Aorta (tissue), 5 donors: ENCODE results near the gene EIF3I. TPM values are rescaled to one million over a fixed set of nuclear protein-coding genes. Genes with fewer than 3 reads are reported as not detected.
A peak's percentile ranks its signal among the peaks of the same experiment; 100 is the strongest.

Experiments
- ATAC-seq: fragments of 200-7000 bp; cut with Tn5 transposase; one replicate; pipeline ENCODE4 v1.9.1; 2022; ENCODE audit warnings: moderate library complexity; ENCODE audit not compliant: low FRiP score
- DNase-seq, 2 donors: peaks; one replicate each; pipeline ENCODE4 v3.0.0-alpha.2; 2020
- H3K27ac ChIP-seq, 2 donors: one replicate each; pipeline ENCODE4 v1.5.1; 2013; ENCODE audit warnings: low read length in 2 of 2, mild to moderate bottlenecking in 2 of 2, moderate library complexity in 2 of 2, control low read depth in 1 of 2, inconsistent platforms in 1 of 2, low read depth in 1 of 2
- H3K27me3 ChIP-seq, 2 donors: one replicate each; pipeline ENCODE4 v1.6.1; 2013; ENCODE audit warnings: control low read depth in 1 of 2, low read length in 1 of 2, mild to moderate bottlenecking in 1 of 2, moderate library complexity in 1 of 2; ENCODE audit not compliant: insufficient read depth in 2 of 2, control insufficient read depth in 1 of 2
- H3K36me3 ChIP-seq, 2 donors: one replicate each; pipeline ENCODE4 v1.6.1; 2013; ENCODE audit warnings: control low read depth in 1 of 2, low read length in 1 of 2, mild to moderate bottlenecking in 1 of 2; ENCODE audit not compliant: insufficient read depth in 2 of 2, control insufficient read depth in 1 of 2
- H3K4me1 ChIP-seq, 2 donors: one replicate each; pipeline ENCODE4 v1.6.1; 2013; ENCODE audit warnings: low read length in 2 of 2, control low read depth in 1 of 2, mild to moderate bottlenecking in 1 of 2, moderate library complexity in 1 of 2; ENCODE audit not compliant: insufficient read depth in 2 of 2, control insufficient read depth in 1 of 2
- H3K4me3 ChIP-seq, 2 donors: one replicate each; pipeline ENCODE4 v1.5.1; 2013; ENCODE audit warnings: low read length in 2 of 2, control low read depth in 1 of 2, mild to moderate bottlenecking in 1 of 2
- H3K9me3 ChIP-seq: one replicate; pipeline ENCODE4 v1.6.1; 2013; ENCODE audit warnings: mild to moderate bottlenecking, low read length; ENCODE audit not compliant: control insufficient read depth
- WGBS, 2 donors: extraction: QIAGEN DNeasy Blood & Tissue Kit; methylation state at CpG; one replicate each; pipeline ENCODE4 v1.1.7; 2013; 5-methylcytosine and 5-hydroxymethylcytosine counted together
- intact Hi-C, 2 donors: fragments of 100-400 bp; cut with DNase I; formaldehyde crosslinking; loops; one replicate each; pipeline versions ENCODE4 v1.14.2 to v1.15.0; 2022
- polyA plus RNA-seq, 2 donors: library from polyadenylated mRNA; stranded (reverse); fragments of 200-250 nt; gene quantifications; one replicate each; pipeline ENCODE4 v1.2.3, GENCODE V29; 2013
- total RNA-seq, 2 donors: library from RNA; stranded (reverse); fragmentation: NEBNext Ultra II Directional; extraction: Animal tissue kit (Norgen Biotek cat#: 25700); gene quantifications; one replicate each; pipeline ENCODE4 v1.2.1, GENCODE V29; 2021
- donor health status: healthy with polysubstance abuse.
- donor health status: Bipolar disorder and iron deficiency.
- donor health status: DM: no; HTN: no; CAD: no.
- donor health status: DM: no; HTN: no; CAD: no.
- donor health status: DM: yes; HTN: yes; CAD: no.

EIF3I gene
- total and polyA plus RNA-seq, 4 donors: 102 to 141 (median 118) TPM

DNA sequence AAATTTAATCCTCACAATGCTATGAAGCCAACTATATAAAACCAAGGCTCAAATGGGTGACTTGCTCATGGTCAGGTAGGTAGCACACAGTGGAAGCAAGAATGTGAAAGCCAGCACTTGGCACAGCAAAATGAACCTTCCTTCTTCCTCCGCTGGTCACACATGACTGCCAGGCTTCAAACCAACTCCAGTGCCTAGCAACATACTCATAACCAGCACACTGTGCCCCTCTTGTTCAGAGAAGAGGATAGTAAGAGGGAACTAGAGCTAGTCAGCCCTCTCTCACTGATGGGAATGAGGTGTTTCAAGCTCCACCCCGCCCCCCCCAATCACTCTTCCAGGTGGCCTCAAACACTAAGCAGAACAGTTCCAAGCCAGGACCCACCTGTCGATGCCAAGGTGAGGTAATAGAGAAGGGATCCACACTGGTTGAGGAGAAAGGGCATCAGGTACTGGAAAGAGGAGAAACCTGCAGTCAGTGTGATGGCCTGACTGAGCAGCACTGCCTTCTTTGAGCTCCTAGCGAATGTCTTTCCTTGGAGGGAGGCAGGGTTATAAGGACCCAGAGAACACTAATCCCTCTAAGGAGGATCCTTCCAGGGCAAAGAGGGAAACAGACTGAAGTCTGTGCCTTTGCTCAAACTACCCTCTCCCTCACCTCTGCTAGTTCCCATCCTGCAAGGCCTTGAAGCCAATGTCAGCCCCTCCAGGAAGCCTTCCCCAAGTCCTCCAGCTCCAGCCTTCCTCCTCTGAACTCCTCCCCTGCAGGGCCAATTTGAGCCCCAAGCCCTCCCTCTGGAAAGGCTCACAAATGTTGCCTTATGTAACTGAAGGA lies 1.2 kb upstream of the EIF3I start:
- WGBS, 2 donors: 89 to 90% methylated on average over 4 of the region's 4 CpGs

DNA sequence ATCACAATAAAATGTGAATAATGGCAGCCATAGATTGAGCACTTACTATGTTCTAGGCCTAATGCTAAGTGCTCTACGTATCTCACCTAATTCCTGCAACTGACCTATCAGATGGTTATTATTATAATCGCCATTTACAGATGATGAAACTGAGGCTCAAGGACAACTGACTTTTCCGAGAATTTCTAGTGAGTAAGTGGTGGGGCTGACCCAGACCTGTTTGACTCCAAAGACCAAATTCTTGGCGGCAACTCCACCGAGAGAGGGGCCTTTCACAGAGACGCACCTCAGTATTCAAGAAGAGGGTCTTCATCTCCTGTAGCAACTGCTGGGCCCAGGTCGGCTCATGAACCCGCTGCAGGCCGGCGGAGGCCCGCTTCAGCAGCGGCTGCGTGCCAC lies 627 bp upstream of the EIF3I start:
- no peak for DNase-seq
- H3K4me3 ChIP-seq: peak overlapping the region; percentile 85 to 88
- no peaks in the 10 kb centered on the region for H3K36me3 ChIP-seq
- WGBS, 2 donors: 2 to 3% methylated on average over 13 of the region's 13 CpGs
- no peaks in the 10 kb centered on the region for H3K9me3 ChIP-seq
- no peaks in the 10 kb centered on the region for H3K27me3 ChIP-seq
- no peak overlapping the region for H3K27ac ChIP-seq
- no peak for ATAC-seq
- H3K4me1 ChIP-seq: peaks cover 2 to 3% of the 10 kb centered on the region in 2 donors
- intact Hi-C loops: no loop called here

More for the DNA sequence above, 1.2 kb upstream of the EIF3I start:
- no peak for DNase-seq
- no peak overlapping the region for H3K27ac ChIP-seq
- H3K4me1 ChIP-seq: peaks cover 2 to 3% of the 10 kb centered on the region in 2 donors
- H3K9me3 ChIP-seq: no peaks in the 10 kb centered on the region
- peak overlapping the region in 1 of 2 donors; percentile 88 for H3K4me3 ChIP-seq
- intact Hi-C loops: no loop called here
- no peaks in the 10 kb centered on the region for H3K27me3 ChIP-seq
- ATAC-seq: no peak
- H3K36me3 ChIP-seq: no peaks in the 10 kb centered on the region

DNA sequence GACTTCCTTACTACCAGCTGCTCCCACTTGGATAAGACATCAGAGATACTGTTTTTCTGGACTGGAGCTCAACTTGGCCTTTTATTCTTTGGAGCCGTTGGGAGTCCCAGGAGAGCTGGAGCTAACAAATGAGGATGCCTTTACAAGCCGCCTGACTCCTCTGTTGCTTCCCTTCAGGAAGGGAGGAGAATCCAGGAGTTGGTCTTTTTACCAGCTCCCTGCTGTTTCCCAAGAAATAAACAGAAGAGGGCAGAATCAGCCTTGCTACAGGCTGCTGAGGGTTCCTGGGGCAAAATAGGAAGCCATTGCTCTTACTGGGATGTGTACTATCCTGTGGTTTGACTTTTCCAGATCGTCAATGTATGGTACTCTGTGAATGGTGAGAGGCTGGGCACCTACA lies 1.5 kb downstream of the EIF3I start:
- Histone ChIP-seq H3K36me3 (peaks cover 0 to 2% of the 10 kb centered on the region in 2 donors), H3K9me3 (no peaks in the 10 kb centered on the region), H3K4me1 (peaks cover 2 to 3% of the 10 kb centered on the region in 2 donors), H3K4me3 (no peak overlapping the region), H3K27me3 (no peaks in the 10 kb centered on the region), H3K27ac (no peak overlapping the region)
- intact Hi-C loops: no loop called here
- DNase-seq (no peak), ATAC-seq (no peak)
- 74 to 77% methylated on average over 3 of the region's 3 CpGs for WGBS, 2 donors

DNA sequence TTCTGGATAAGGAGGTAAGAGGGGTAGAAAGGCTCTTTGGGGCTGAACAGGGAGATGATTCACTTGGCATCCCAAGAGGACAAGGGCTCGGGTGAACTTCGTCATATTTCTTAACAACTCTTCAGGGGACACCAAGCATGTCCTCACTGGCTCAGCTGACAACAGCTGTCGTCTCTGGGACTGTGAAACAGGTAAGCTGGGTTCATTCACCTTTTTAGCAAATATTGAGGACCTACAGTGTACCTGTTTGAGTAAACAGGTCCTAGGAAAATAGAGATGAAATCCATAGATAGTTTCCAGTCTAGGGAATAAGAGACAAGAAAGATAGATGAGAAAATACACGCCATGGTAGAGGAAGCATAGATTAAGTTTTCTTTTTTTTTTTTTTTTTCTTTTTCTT lies 2.1 kb downstream of the EIF3I start:
- Histone ChIP-seq H3K9me3 (no peaks in the 10 kb centered on the region), H3K4me3 (no peak overlapping the region), H3K27ac (no peak overlapping the region), H3K36me3 (peaks cover 0 to 4% of the 10 kb centered on the region in 2 donors), H3K27me3 (no peaks in the 10 kb centered on the region), H3K4me1 (peaks cover 2 to 3% of the 10 kb centered on the region in 2 donors)
- intact Hi-C loops: no loop called here
- ATAC-seq (no peak), DNase-seq (no peak)
- 82 to 92% methylated on average over 4 of the region's 4 CpGs for WGBS, 2 donors

- intact Hi-C loops: no loop called here
- H3K4me3 ChIP-seq: no peak overlapping the region
- peaks cover 2 to 9% of the 10 kb centered on the region in 2 donors for H3K36me3 ChIP-seq
- no peaks in the 10 kb centered on the region for H3K9me3 ChIP-seq
- no peak overlapping the region for H3K27ac ChIP-seq
- no peaks in the 10 kb centered on the region for H3K4me1 ChIP-seq
- H3K27me3 ChIP-seq: no peaks in the 10 kb centered on the region
- DNase-seq (no peak), ATAC-seq (no peak)
- 79 to 81% methylated on average over 3 of the region's 3 CpGs for WGBS, 2 donors
Observed at GRCh38 chr1:32228771-32229170, 6.6 kb downstream of the EIF3I start.

DNA sequence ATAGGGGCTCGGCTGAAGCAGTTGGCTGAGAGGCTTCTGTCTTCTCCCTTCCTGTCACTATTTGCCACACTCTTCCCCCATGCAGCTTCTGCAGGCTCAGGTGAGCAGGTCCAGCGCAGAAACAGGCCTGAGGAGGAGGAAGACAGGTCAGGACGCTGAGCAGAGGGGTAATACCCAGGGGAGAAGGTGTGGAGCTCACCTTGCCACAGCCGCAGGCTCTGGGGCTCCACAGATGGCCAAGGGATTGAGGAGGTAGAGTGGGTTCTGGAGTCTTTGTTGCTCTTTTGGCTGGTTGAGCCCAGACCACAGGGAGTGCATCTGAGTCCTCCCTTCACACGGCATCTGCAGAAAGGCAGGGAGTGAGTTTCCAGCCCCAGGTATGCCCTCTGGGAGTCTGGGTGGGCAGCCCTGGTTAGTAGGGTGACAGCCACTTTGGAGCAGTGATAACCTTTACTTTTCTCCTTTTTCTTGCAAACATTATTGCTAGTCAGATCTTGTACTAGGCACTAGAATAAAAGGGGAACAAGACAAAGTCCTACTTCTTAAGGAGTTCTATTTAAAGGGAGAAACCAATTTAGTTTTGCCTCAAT lies 9.7 kb downstream of the EIF3I start:
- WGBS, 2 donors: 74 to 80% methylated on average over 5 of the region's 5 CpGs

DNA sequence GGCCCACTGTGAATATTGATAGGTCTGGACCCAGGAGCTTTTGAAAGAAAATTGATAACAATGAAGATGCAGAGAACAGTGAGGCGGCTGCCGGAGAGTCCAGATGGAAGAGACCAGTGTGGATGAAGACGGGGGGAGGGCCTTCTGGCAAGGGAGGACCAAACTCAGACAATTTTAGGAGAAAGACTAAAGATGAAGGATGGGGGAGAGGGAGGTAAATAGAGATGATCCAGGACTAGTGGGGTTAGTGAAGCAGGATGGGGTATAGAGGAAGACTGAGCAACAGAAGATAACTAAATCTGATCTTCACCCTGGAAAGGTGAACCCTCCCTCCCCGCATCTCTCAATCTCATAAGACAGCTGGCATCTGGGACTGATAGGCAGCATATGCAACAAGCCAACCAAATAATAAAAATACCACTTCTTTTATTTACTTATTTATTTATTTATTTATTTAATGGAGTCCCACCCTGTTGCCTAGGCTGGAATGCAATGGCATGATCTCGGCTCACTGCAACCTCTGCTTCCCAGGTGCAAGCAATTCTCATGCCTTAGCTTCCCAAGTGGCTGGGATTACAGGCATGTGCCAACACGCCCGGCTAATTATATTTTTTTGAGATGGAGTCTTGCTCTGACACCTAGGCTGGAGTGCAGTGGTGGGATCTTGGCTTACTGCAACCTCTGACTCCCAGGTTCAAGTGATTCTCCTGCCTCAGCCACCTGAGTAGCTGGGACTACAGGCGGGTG lies 10.5 kb downstream of the EIF3I start:
- intact Hi-C loops: no loop called here
- H3K9me3 ChIP-seq: no peaks in the 10 kb centered on the region
- WGBS, 2 donors: 83% methylated on average over 8 of the region's 8 CpGs
- no peaks in the 10 kb centered on the region for H3K27me3 ChIP-seq
- no peak for ATAC-seq
- no peak overlapping the region for H3K27ac ChIP-seq
- H3K36me3 ChIP-seq: peaks cover 2 to 9% of the 10 kb centered on the region in 2 donors
- no peak overlapping the region for H3K4me3 ChIP-seq
- H3K4me1 ChIP-seq: no peaks in the 10 kb centered on the region
- no peak for DNase-seq

More for the DNA sequence above, 9.7 kb downstream of the EIF3I start:
- Histone ChIP-seq H3K4me3 (no peak overlapping the region), H3K9me3 (no peaks in the 10 kb centered on the region), H3K36me3 (peaks cover 2 to 9% of the 10 kb centered on the region in 2 donors), H3K27ac (no peak overlapping the region), H3K4me1 (no peaks in the 10 kb centered on the region), H3K27me3 (no peaks in the 10 kb centered on the region)
- intact Hi-C loops: no loop called here
- no peak for DNase-seq
- no peak for ATAC-seq

DNA sequence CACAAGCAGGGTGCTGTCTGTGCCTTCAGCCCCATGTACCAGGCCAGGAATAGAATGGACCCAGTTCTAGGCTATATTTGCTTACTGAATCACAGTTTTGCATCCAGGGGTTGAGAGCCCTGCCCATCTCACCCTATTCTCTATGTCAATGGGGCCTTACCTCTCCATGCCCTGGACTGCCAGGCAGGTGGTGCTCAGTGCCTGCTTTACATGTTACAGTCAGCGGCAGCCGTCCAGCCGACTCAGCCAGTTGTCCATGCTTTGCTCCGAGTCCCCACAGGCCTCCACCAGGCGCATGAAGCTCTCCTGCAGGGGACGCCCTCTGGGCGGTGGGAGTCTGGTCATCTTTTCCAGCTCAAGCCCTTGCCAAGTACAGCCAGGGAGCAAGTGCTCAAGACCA lies 12.6 kb downstream of the EIF3I start:
- Histone ChIP-seq H3K36me3 (peaks cover 2 to 5% of the 10 kb centered on the region in 2 donors), H3K27me3 (no peaks in the 10 kb centered on the region), H3K9me3 (no peaks in the 10 kb centered on the region), H3K4me3 (no peak overlapping the region), H3K4me1 (no peaks in the 10 kb centered on the region), H3K27ac (no peak overlapping the region)
- intact Hi-C loops: no loop called here
- no peak for ATAC-seq
- 74 to 80% methylated on average over 7 of the region's 7 CpGs for WGBS, 2 donors
- DNase-seq: no peak
